GM23338 (cell line): Measurements from ENCODE around the gene MAD1L1. TPM values are rescaled to one million over a fixed set of nuclear protein-coding genes. Genes with fewer than 3 reads are reported as not detected.

Experiments used
- ATAC-seq: fragments of 200-7000 bp; cut with Tn5 transposase; 3 replicates; pipeline ENCODE4 v1.9.1; 2020
- DNase-seq: peaks from one replicate; pipeline ENCODE4 v3.0.0-alpha.2; 2015; ENCODE audit warnings: low spot score
- H2AFZ ChIP-seq: fragments of 200-600 bp; sonication (generic); 2 replicates; pipeline ENCODE4 v1.8.0; 2016; ENCODE audit warnings: antibody characterized with exemption, mild to moderate bottlenecking, moderate library complexity
- H3F3A ChIP-seq: fragments of 200-600 bp; sonication (generic); replicated peaks from 2 replicates; pipeline ENCODE4 v1.8.0; 2017; ENCODE audit warnings: antibody characterized with exemption, mixed run types, low read depth
- H3K27ac ChIP-seq: fragments of 200-600 bp; sonication (generic); 2 replicates; pipeline ENCODE4 v1.6.1; 2016; ENCODE audit warnings: low read depth
- H3K27me3 ChIP-seq: fragments of 200-600 bp; sonication (generic); 2 replicates; pipeline ENCODE4 v1.8.0; 2016; ENCODE audit warnings: mild to moderate bottlenecking, mixed run types, moderate library complexity; ENCODE audit not compliant: insufficient read depth
- H3K36me3 ChIP-seq: fragments of 200-600 bp; sonication (generic); 2 replicates; pipeline ENCODE4 v1.8.0; 2016; ENCODE audit warnings: mild to moderate bottlenecking; ENCODE audit not compliant: insufficient read depth
- H3K4me1 ChIP-seq: fragments of 200-600 bp; sonication (generic); 2 replicates; pipeline ENCODE4 v1.8.0; 2016; ENCODE audit warnings: mild to moderate bottlenecking, moderate library complexity; ENCODE audit not compliant: insufficient read depth
- H3K4me2 ChIP-seq: fragments of 200-600 bp; sonication (generic); 2 replicates; pipeline ENCODE4 v1.7.1; 2017; ENCODE audit warnings: mixed run types
- H3K4me3 ChIP-seq: fragments of 200-600 bp; sonication (generic); 2 replicates; pipeline ENCODE4 v1.6.1; 2016; ENCODE audit warnings: mixed run types
- H3K79me2 ChIP-seq: fragments of 200-600 bp; sonication (generic); replicated peaks from 2 replicates; pipeline ENCODE4 v1.8.0; 2017; ENCODE audit warnings: mild to moderate bottlenecking; ENCODE audit not compliant: insufficient read depth
- H3K9me2 ChIP-seq: fragments of 200-600 bp; sonication (generic); 2 replicates; pipeline ENCODE4 v1.8.0; 2017; ENCODE audit not compliant: insufficient read depth
- H4K20me1 ChIP-seq: fragments of 200-600 bp; sonication (generic); replicated peaks from 2 replicates; pipeline ENCODE4 v1.8.0; 2017; ENCODE audit warnings: mild to moderate bottlenecking; ENCODE audit not compliant: insufficient read depth
- H3K27ac Mint-ChIP-seq: 2 replicates; pipeline ENCODE4 v1.8.0; 2020; ENCODE audit warnings: inconsistent platforms, mild to moderate bottlenecking, moderate library complexity, mixed read lengths
- H3K27me3 Mint-ChIP-seq: 3 replicates; pipeline ENCODE4 v1.8.0; 2022; ENCODE audit warnings: low read depth, mild to moderate bottlenecking, moderate library complexity, mixed read lengths, inconsistent platforms; ENCODE audit not compliant: insufficient read depth, poor library complexity
- H3K36me3 Mint-ChIP-seq: 3 replicates; pipeline ENCODE4 v1.8.0; 2021; ENCODE audit warnings: low read depth, mild to moderate bottlenecking, inconsistent platforms, moderate library complexity, mixed read lengths
- H3K4me1 Mint-ChIP-seq: 3 replicates; pipeline ENCODE4 v1.8.0; 2020; ENCODE audit warnings: mild to moderate bottlenecking, inconsistent platforms, mixed read lengths
- H3K4me3 Mint-ChIP-seq: 3 replicates; pipeline ENCODE4 v1.8.0; 2021; ENCODE audit warnings: moderate library complexity, mild to moderate bottlenecking, inconsistent platforms, mixed read lengths
- H3K9me3 Mint-ChIP-seq: 3 replicates; pipeline ENCODE4 v1.8.0; 2020; ENCODE audit warnings: moderate library complexity, mild to moderate bottlenecking, inconsistent platforms, mixed read lengths
- CTCF ChIP-seq, 2 experiments: fragments of 200-600 bp in 1 of 2; sonication (generic) in 1 of 2; conservative IDR thresholded peaks; 2 replicates each; pipeline versions ENCODE4 v1.5.1 to v1.6.1; 2016 to 2017; ENCODE audit warnings: antibody characterized with exemption in 2 of 2, low read depth in 2 of 2, mild to moderate bottlenecking in 2 of 2, moderate library complexity in 1 of 2
- EZH2phosphoT487 ChIP-seq: fragments of 200-600 bp; sonication (generic); IDR thresholded peaks from one replicate; pipeline ENCODE4 v1.8.1; 2018; ENCODE audit warnings: antibody characterized with exemption; ENCODE audit not compliant: unreplicated experiment
- STAT1 ChIP-seq: IDR thresholded peaks from one replicate; pipeline ENCODE4 v1.6.1; 2016; ENCODE audit warnings: antibody characterized with exemption; ENCODE audit not compliant: unreplicated experiment
- ZNF114 ChIP-seq: fragments of 250-450 bp; sonication (Bioruptor Pico); IDR thresholded peaks from 2 replicates; pipeline ENCODE4 v1.5.0; 2020; ENCODE audit warnings: mild to moderate bottlenecking, moderate library complexity
- polyA plus RNA-seq: library from polyadenylated mRNA; unstranded; fragments of >200 nt; fragmentation: Nextera tagmentation; extraction: Ambion mirVana; gene quantifications from 2 replicates; pipeline ENCODE4 v1.2.1, GENCODE V29; 2016
- total RNA-seq: library from RNA; depleted of rRNA; stranded (reverse); fragments of >200 nt; shearing (Covaris generic); gene quantifications from 2 replicates; pipeline ENCODE4 v1.2.3, GENCODE V29; 2014
- TF ChIP-seq, protein P1 (sequence below): IDR thresholded peaks from one replicate; pipeline ENCODE4 v1.6.1; 2018; ENCODE audit warnings: antibody characterized with exemption; ENCODE audit not compliant: unreplicated experiment

The MAD1L1 gene
- total and polyA plus RNA-seq, 2 experiments from 2014 or later, result 40.3 to 59.3 TPM

DNA sequence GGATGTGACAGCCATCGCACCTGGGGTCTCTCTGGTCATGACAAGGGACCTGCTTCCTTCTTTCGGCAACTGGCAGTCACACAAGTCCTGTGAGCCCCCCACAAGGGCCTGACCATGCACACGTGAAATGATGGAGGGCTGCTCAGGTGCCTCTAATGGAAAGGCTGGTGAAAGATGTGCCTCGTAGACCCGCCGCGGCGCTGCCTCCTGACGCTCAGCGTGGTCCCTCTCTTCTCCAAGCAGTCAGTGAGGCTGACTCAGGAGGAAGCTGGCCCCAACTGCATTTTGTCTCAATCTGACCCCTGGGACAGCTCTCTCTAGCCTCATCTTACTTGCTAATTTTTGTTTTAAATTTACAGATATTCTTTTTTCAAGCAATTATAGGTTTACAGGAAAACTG, 100.9 kb downstream of the MAD1L1 start:
- DNase-seq (no peak), ATAC-seq (no peak)
- TF ChIP-seq CTCF (conservative IDR thresholded peaks at IDR 0.05; ENCODE audit: low read depth in 2 of 2), result no peak
- no peak for TF ChIP-seq STAT1
- TF ChIP-seq, protein P1, sequence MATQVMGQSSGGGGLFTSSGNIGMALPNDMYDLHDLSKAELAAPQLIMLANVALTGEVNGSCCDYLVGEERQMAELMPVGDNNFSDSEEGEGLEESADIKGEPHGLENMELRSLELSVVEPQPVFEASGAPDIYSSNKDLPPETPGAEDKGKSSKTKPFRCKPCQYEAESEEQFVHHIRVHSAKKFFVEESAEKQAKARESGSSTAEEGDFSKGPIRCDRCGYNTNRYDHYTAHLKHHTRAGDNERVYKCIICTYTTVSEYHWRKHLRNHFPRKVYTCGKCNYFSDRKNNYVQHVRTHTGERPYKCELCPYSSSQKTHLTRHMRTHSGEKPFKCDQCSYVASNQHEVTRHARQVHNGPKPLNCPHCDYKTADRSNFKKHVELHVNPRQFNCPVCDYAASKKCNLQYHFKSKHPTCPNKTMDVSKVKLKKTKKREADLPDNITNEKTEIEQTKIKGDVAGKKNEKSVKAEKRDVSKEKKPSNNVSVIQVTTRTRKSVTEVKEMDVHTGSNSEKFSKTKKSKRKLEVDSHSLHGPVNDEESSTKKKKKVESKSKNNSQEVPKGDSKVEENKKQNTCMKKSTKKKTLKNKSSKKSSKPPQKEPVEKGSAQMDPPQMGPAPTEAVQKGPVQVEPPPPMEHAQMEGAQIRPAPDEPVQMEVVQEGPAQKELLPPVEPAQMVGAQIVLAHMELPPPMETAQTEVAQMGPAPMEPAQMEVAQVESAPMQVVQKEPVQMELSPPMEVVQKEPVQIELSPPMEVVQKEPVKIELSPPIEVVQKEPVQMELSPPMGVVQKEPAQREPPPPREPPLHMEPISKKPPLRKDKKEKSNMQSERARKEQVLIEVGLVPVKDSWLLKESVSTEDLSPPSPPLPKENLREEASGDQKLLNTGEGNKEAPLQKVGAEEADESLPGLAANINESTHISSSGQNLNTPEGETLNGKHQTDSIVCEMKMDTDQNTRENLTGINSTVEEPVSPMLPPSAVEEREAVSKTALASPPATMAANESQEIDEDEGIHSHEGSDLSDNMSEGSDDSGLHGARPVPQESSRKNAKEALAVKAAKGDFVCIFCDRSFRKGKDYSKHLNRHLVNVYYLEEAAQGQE, result no peak
- no peaks in the 10 kb centered on the region for H3K36me3 ChIP-seq
- peaks cover 19% of the 10 kb centered on the region for H3K36me3 Mint-ChIP-seq
- H3K27ac ChIP-seq, result no peak overlapping the region
- H3K27me3 ChIP-seq, result no peaks in the 10 kb centered on the region
- peaks cover 7% of the 10 kb centered on the region for H3K27me3 Mint-ChIP-seq
- no peak overlapping the region for H3K4me2 ChIP-seq
- 0 out of 2 replicates have a peak, but pooled peaks cover 4% of the 10 kb centered on the region for H4K20me1 ChIP-seq
- H2AFZ ChIP-seq, result no peak overlapping the region
- H3K4me1 Mint-ChIP-seq, result no peaks in the 10 kb centered on the region; the same call in 2 of the 3 replicates
- no peaks in the 10 kb centered on the region; the same call in 1 of the 2 replicates for H3K79me2 ChIP-seq
- no peaks in the 10 kb centered on the region for H3K9me2 ChIP-seq
- H3K9me3 Mint-ChIP-seq, result no peaks in the 10 kb centered on the region; the same call in 1 of the 3 replicates
- H3K4me3 Mint-ChIP-seq, result no peak overlapping the region
- H3F3A ChIP-seq, result no peaks in the 10 kb centered on the region
- H3K4me1 ChIP-seq, result no peaks in the 10 kb centered on the region
- no peak overlapping the region for H3K4me3 ChIP-seq
- H3K27ac Mint-ChIP-seq, result 0 out of 2 replicates have a peak overlapping the region, but pooled peaks have one; percentile 22

- Histone ChIP-seq H3K4me2 (no peak overlapping the region), H3K4me3 (no peak overlapping the region), H2AFZ (no peak overlapping the region), H3K9me2 (no peaks in the 10 kb centered on the region), H3K27ac (no peak overlapping the region), H3K79me2 (no peaks in the 10 kb centered on the region; the same call in 1 of the 2 replicates), H3F3A (no peaks in the 10 kb centered on the region), H3K4me1 (no peaks in the 10 kb centered on the region), H3K27me3 (no peaks in the 10 kb centered on the region), H4K20me1 (0 out of 2 replicates have a peak, but pooled peaks cover 4% of the 10 kb centered on the region), H3K36me3 (no peaks in the 10 kb centered on the region)
- TF ChIP-seq EZH2phosphoT487 (no peak), ZNF114 (CRISPR knock-in tag) (no peak)
- TF ChIP-seq, protein P1, result no peak
- no peak for DNase-seq
- Mint-ChIP-seq H3K4me1 (no peaks in the 10 kb centered on the region; the same call in 2 of the 3 replicates), H3K9me3 (no peaks in the 10 kb centered on the region; the same call in 1 of the 3 replicates), H3K4me3 (no peak overlapping the region), H3K27ac (no peak overlapping the region), H3K36me3 (peaks cover 19% of the 10 kb centered on the region), H3K27me3 (peaks cover 7% of the 10 kb centered on the region)
- ATAC-seq, result no peak
These were observed 101.4 kb downstream of the MAD1L1 start for GRCh38 chr7:2131341-2131740.
